Parathyroid adenoma (tissue), 2 donors: ENCODE results near the gene BCHE.

Experiments used
- H2AFZ ChIP-seq: fragments of 300-600 bp; sonication (generic); one replicate; pipeline ENCODE4 v1.7.0; 2017; ENCODE audit warnings: antibody characterized with exemption, mild to moderate bottlenecking
- H3K27ac ChIP-seq: fragments of 300-600 bp; sonication (generic); one replicate; pipeline ENCODE4 v1.7.0; 2017
- H3K27me3 ChIP-seq: fragments of 300-600 bp; sonication (generic); one replicate; pipeline ENCODE4 v1.7.0; 2017; ENCODE audit warnings: low read length; ENCODE audit not compliant: control insufficient read depth, insufficient read depth
- H3K36me3 ChIP-seq: fragments of 300-600 bp; sonication (generic); one replicate; pipeline ENCODE4 v1.7.0; 2017; ENCODE audit warnings: low read length; ENCODE audit not compliant: control insufficient read depth, insufficient read depth
- H3K4me1 ChIP-seq: fragments of 300-600 bp; sonication (generic); one replicate; pipeline ENCODE4 v1.7.0; 2017; ENCODE audit warnings: control low read depth
- H3K4me2 ChIP-seq: fragments of 300-600 bp; sonication (generic); one replicate; pipeline ENCODE4 v1.7.0; 2017; ENCODE audit warnings: low read length
- H3K4me3 ChIP-seq: fragments of 300-600 bp; sonication (generic); one replicate; pipeline ENCODE4 v1.7.0; 2017; ENCODE audit warnings: low read depth, low read length
- H3K79me2 ChIP-seq: fragments of 300-600 bp; sonication (generic); one replicate; pipeline ENCODE4 v1.7.0; 2017; ENCODE audit warnings: control low read depth
- H3K9ac ChIP-seq: fragments of 300-600 bp; sonication (generic); one replicate; pipeline ENCODE4 v1.7.0; 2017; ENCODE audit warnings: mild to moderate bottlenecking
- H3K9me3 ChIP-seq: fragments of 300-600 bp; sonication (generic); one replicate; pipeline ENCODE4 v1.7.0; 2017; ENCODE audit warnings: low read length; ENCODE audit not compliant: control insufficient read depth
- CTCF ChIP-seq: fragments of 300-600 bp; sonication (generic); IDR thresholded peaks from one replicate; pipeline ENCODE4 v1.7.0; 2017; ENCODE audit warnings: antibody characterized with exemption, mild to moderate bottlenecking
- donor health status: primary hyperparathyroidism.

BCHE gene

GRCh38 chr3:165799026-165799425 is 38.2 kb downstream of the BCHE start:
- H3K4me2 ChIP-seq: no peak overlapping the region
- no peak overlapping the region for H3K4me3 ChIP-seq
- TF ChIP-seq CTCF: no peak

GRCh38 chr3:165797551-165797950 is 39.7 kb downstream of the BCHE start:
- Histone ChIP-seq H3K4me1 (no peaks in the 10 kb centered on the region), H2AFZ (no peak overlapping the region), H3K36me3 (no peaks in the 10 kb centered on the region), H3K79me2 (no peaks in the 10 kb centered on the region), H3K4me2 (no peak overlapping the region), H3K9ac (no peak overlapping the region), H3K27me3 (no peaks in the 10 kb centered on the region), H3K27ac (no peak overlapping the region), H3K9me3 (no peaks in the 10 kb centered on the region), H3K4me3 (no peak overlapping the region)
- TF ChIP-seq CTCF: no peak

More at GRCh38 chr3:165799026-165799425, 38.2 kb downstream of the BCHE start:
- H3K27ac ChIP-seq: no peak overlapping the region
- no peaks in the 10 kb centered on the region for H3K9me3 ChIP-seq
- no peaks in the 10 kb centered on the region for H3K36me3 ChIP-seq
- no peaks in the 10 kb centered on the region for H3K27me3 ChIP-seq
- no peaks in the 10 kb centered on the region for H3K79me2 ChIP-seq
- no peak overlapping the region for H2AFZ ChIP-seq
- H3K9ac ChIP-seq: no peak overlapping the region
- H3K4me1 ChIP-seq: no peaks in the 10 kb centered on the region

- no peak for TF ChIP-seq CTCF
- H3K9me3 ChIP-seq: no peaks in the 10 kb centered on the region
- H3K4me2 ChIP-seq: no peak overlapping the region
- H3K27me3 ChIP-seq: no peaks in the 10 kb centered on the region
- no peak overlapping the region for H3K27ac ChIP-seq
- no peak overlapping the region for H3K9ac ChIP-seq
- no peaks in the 10 kb centered on the region for H3K79me2 ChIP-seq
- H2AFZ ChIP-seq: no peak overlapping the region
- H3K4me1 ChIP-seq: no peaks in the 10 kb centered on the region
- H3K36me3 ChIP-seq: no peaks in the 10 kb centered on the region
- no peak overlapping the region for H3K4me3 ChIP-seq
Measured at GRCh38 chr3:165796701-165797100, 40.5 kb downstream of the BCHE start.

GRCh38 chr3:165788531-165788930 is 48.7 kb downstream of the BCHE start:
- no peaks in the 10 kb centered on the region for H3K4me1 ChIP-seq
- H3K9me3 ChIP-seq: no peaks in the 10 kb centered on the region
- H2AFZ ChIP-seq: no peak overlapping the region
- H3K36me3 ChIP-seq: no peaks in the 10 kb centered on the region
- no peak overlapping the region for H3K4me3 ChIP-seq
- no peak overlapping the region for H3K9ac ChIP-seq
- H3K27ac ChIP-seq: no peak overlapping the region
- H3K4me2 ChIP-seq: no peak overlapping the region
- H3K79me2 ChIP-seq: no peaks in the 10 kb centered on the region
- no peaks in the 10 kb centered on the region for H3K27me3 ChIP-seq
- TF ChIP-seq CTCF: no peak

GRCh38 chr3:165786013-165786412 is 51.2 kb downstream of the BCHE start:
- Histone ChIP-seq H2AFZ (no peak overlapping the region), H3K36me3 (no peaks in the 10 kb centered on the region), H3K4me3 (no peak overlapping the region), H3K4me2 (no peak overlapping the region), H3K9ac (no peak overlapping the region), H3K27ac (no peak overlapping the region), H3K27me3 (no peaks in the 10 kb centered on the region), H3K9me3 (no peaks in the 10 kb centered on the region), H3K79me2 (no peaks in the 10 kb centered on the region), H3K4me1 (no peaks in the 10 kb centered on the region)
- no peak for TF ChIP-seq CTCF
